Esophagus (tissue), 2 donors: ENCODE measurements around the gene EMX2. TPM values are rescaled to one million over a fixed set of nuclear protein-coding genes. Genes with fewer than 3 reads are reported as not detected.

Source experiments
- H3K27ac ChIP-seq, 2 donors: one replicate each; pipeline ENCODE4 v1.5.1; 2013; ENCODE audit warnings: low read depth in 2 of 2, mild to moderate bottlenecking in 2 of 2, inconsistent platforms in 1 of 2, low read length in 1 of 2, moderate library complexity in 1 of 2
- H3K27me3 ChIP-seq, 2 donors: one replicate each; pipeline ENCODE4 v1.6.1; 2013; ENCODE audit warnings: low read length in 2 of 2, control low read depth in 1 of 2, mild to moderate bottlenecking in 1 of 2; ENCODE audit not compliant: insufficient read depth in 2 of 2, control insufficient read depth in 1 of 2
- H3K36me3 ChIP-seq, 2 donors: one replicate each; pipeline ENCODE4 v1.6.1; 2013; ENCODE audit warnings: low read length in 1 of 2; ENCODE audit not compliant: control insufficient read depth in 2 of 2, insufficient read depth in 2 of 2
- H3K4me1 ChIP-seq, 2 donors: one replicate each; pipeline ENCODE4 v1.6.1; 2013; ENCODE audit warnings: low read length in 1 of 2; ENCODE audit not compliant: control insufficient read depth in 2 of 2, insufficient read depth in 2 of 2
- H3K4me3 ChIP-seq, 2 donors: one replicate each; pipeline ENCODE4 v1.5.1; 2013; ENCODE audit warnings: low read length in 2 of 2, mild to moderate bottlenecking in 2 of 2, low read depth in 1 of 2, moderate library complexity in 1 of 2
- H3K9me3 ChIP-seq, 2 donors: one replicate each; pipeline ENCODE4 v1.6.1; 2013; ENCODE audit warnings: mild to moderate bottlenecking in 2 of 2, low read depth in 1 of 2, low read length in 1 of 2, moderate library complexity in 1 of 2; ENCODE audit not compliant: control insufficient read depth in 2 of 2, insufficient read depth in 1 of 2
- WGBS, 2 donors: extraction: QIAGEN DNeasy Blood & Tissue Kit; methylation state at CpG; one replicate each; pipeline ENCODE4 v1.1.7; 2013; 5-methylcytosine and 5-hydroxymethylcytosine counted together
- polyA plus RNA-seq, 2 donors: library from polyadenylated mRNA; stranded (reverse); fragments of 200-250 nt; gene quantifications; one replicate each; pipeline ENCODE4 v1.2.3, GENCODE V29; 2013
- donor health status: healthy with polysubstance abuse.
- donor health status: Bipolar disorder and iron deficiency.

The EMX2 gene
- polyA plus RNA-seq, 2 donors: 0.10 to 0.15 TPM

DNA sequence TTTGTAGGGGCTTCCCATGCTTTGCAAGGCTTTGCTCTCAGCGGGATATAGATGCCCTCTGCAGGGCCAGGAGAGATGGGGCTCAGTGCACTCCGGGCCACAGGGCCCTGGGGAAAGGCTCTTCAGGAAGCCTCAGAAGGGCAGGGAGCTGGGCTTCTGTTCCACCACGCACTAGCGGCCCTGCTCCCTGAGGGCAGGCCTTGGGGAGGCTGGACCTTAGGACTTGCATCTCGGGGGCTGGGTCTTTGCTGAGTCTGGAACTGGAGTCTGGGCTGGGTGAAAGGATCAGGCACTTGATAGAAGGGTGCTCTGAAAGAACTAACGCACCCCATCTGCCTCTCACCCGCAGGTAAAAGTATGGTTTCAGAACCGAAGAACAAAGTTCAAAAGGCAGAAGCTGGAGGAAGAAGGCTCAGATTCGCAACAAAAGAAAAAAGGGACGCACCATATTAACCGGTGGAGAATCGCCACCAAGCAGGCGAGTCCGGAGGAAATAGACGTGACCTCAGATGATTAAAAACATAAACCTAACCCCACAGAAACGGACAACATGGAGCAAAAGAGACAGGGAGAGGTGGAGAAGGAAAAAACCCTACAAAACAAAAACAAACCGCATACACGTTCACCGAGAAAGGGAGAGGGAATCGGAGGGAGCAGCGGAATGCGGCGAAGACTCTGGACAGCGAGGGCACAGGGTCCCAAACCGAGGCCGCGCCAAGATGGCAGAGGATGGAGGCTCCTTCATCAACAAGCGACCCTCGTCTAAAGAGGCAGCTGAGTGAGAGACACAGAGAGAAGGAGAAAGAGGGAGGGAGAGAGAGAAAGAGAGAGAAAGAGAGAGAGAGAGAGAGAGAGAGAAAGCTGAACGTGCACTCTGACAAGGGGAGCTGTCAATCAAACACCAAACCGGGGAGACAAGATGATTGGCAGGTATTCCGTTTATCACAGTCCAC is 5.4 kb downstream of the EMX2 start:
- Histone ChIP-seq H3K9me3 (peaks cover 0 to 3% of the 10 kb centered on the region in 2 donors), H3K4me3 (no peak overlapping the region), H3K27me3 (peaks cover 9 to 53% of the 10 kb centered on the region in 2 donors), H3K27ac (no peak overlapping the region), H3K36me3 (no peaks in the 10 kb centered on the region), H3K4me1 (peaks cover 9 to 15% of the 10 kb centered on the region in 2 donors)
- WGBS, 2 donors: 14 to 20% methylated on average over 32 of the region's 32 CpGs

DNA sequence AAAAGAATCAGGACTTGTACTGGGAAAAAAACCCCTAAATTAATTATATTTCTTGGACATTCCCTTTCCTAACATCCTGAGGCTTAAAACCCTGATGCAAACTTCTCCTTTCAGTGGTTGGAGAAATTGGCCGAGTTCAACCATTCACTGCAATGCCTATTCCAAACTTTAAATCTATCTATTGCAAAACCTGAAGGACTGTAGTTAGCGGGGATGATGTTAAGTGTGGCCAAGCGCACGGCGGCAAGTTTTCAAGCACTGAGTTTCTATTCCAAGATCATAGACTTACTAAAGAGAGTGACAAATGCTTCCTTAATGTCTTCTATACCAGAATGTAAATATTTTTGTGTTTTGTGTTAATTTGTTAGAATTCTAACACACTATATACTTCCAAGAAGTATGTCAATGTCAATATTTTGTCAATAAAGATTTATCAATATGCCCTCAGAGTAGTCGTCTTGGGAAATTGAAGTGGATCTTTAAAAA is 6.6 kb downstream of the EMX2 start:
- Histone ChIP-seq H3K27me3 (peaks cover 13 to 51% of the 10 kb centered on the region in 2 donors), H3K27ac (no peak overlapping the region), H3K4me3 (no peak overlapping the region), H3K36me3 (no peaks in the 10 kb centered on the region), H3K4me1 (peaks cover 6 to 11% of the 10 kb centered on the region in 2 donors), H3K9me3 (peaks cover 0 to 3% of the 10 kb centered on the region in 2 donors)
- WGBS, 2 donors: 34 to 41% methylated on average over 6 of the region's 6 CpGs

DNA sequence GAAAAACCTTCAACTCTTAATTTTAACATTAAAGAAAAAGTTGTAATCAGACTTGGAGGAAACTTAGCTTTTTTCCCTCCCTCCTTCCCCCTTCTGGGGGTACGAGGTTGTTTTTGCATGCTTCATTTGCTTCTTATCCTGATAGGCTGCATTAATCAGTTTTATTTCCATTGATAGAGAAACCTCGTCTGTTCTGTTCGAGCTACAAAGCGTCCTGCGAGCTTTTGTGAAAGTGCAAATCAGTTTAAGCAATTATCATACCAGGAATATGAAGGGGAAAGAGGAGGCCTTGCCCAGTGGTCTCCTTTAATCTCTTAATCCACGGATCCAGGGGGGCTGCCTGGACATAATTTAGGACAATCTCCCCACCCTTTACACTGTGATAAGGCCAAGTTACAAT is 7.5 kb downstream of the EMX2 start:
- WGBS, 2 donors: 13 to 30% methylated on average over 6 of the region's 6 CpGs
- H3K27me3 ChIP-seq: peaks cover 18 to 50% of the 10 kb centered on the region in 2 donors
- H3K27ac ChIP-seq: no peak overlapping the region
- no peaks in the 10 kb centered on the region for H3K36me3 ChIP-seq
- H3K4me1 ChIP-seq: peaks cover 6 to 10% of the 10 kb centered on the region in 2 donors
- peaks cover 0 to 3% of the 10 kb centered on the region in 2 donors for H3K9me3 ChIP-seq
- no peak overlapping the region for H3K4me3 ChIP-seq

DNA sequence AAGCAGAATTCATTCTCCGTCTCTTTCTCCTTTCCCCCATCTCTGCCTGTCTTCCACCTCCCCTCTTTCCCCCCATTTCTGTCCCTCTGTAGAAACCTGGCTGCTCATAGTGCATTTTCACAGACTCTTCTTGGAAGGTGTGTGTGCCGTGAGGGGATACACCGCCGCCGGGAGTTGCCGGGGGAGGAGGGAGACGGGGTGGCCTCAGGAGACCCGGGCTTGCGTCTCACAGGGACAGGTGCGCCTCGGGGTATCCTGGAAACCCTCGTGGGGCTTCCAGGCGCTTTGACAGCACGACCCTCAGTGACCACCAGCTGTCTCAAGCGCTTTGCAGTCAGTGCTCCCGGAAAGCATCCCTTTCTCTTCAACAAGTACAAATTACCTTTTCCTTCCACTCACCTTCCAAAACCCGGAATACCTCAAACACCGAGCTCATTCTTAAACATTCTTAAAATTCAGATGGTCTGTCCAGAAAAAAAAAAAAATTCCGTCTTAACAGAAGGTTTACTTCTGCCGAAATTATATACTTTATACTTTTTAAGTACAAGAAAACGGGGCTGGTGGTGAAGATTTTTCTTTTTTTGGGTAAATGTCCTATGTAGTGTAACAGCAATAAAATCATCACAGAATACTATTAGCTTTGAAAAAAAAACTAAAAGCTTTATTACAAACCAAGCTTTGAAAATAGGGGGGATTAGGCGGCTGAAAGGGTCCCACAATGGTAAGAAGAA is 8.2 kb downstream of the EMX2 start:
- no peak overlapping the region for H3K4me3 ChIP-seq
- peaks cover 18 to 48% of the 10 kb centered on the region in 2 donors for H3K27me3 ChIP-seq
- WGBS, 2 donors: 12 to 15% methylated on average over 22 of the region's 22 CpGs

DNA sequence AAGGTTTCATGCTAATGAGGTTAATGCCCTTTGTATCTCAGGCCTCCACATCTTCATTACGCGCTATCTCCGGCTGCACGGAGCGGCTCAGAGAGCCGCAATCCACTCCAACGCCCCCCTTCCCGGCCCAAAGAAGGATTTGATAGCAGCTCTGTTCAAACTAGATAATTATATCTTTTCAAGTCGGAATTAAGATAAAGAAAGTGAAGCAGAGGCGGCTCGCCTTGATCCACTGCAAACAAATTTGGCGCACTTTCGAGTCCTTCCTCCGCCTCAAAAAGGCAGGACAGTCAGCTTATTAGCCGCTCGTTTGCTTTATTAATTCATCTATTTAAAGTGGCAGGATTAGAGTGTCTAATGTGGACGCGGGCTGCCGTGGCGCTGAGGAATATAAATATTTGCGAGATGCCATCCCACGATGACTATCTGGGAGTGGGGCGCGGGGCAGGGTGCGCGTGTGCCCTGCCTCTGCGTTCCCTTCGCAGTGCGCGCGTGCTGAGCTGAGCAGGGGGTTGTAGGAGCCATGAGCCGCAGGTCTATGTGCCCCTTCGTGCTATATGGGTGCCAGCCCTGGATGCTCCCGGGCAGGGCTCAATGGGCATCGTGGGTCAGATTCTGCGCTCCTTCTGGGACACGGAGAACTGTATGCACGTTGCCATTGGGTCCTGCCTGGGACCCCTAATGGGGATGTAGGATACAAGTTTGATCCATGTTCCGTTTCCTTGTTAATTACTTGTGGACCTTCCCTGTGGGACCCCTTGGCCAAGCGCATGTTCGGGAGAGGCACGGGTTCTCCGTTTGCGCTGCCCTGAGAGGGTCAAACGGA is 9.0 kb downstream of the EMX2 start:
- H3K9me3 ChIP-seq: peaks cover 0 to 3% of the 10 kb centered on the region in 2 donors
- no peak overlapping the region for H3K4me3 ChIP-seq
- H3K27ac ChIP-seq: no peak overlapping the region
- 12 to 15% methylated on average over 45 of the region's 45 CpGs for WGBS, 2 donors
- H3K36me3 ChIP-seq: no peaks in the 10 kb centered on the region
- peaks cover 4 to 5% of the 10 kb centered on the region in 2 donors for H3K4me1 ChIP-seq
- peaks cover 18 to 47% of the 10 kb centered on the region in 2 donors for H3K27me3 ChIP-seq

More for the DNA sequence above, 8.2 kb downstream of the EMX2 start:
- no peaks in the 10 kb centered on the region for H3K36me3 ChIP-seq
- H3K4me1 ChIP-seq: peaks cover 4 to 5% of the 10 kb centered on the region in 2 donors
- H3K27ac ChIP-seq: no peak overlapping the region
- H3K9me3 ChIP-seq: peaks cover 0 to 3% of the 10 kb centered on the region in 2 donors

DNA sequence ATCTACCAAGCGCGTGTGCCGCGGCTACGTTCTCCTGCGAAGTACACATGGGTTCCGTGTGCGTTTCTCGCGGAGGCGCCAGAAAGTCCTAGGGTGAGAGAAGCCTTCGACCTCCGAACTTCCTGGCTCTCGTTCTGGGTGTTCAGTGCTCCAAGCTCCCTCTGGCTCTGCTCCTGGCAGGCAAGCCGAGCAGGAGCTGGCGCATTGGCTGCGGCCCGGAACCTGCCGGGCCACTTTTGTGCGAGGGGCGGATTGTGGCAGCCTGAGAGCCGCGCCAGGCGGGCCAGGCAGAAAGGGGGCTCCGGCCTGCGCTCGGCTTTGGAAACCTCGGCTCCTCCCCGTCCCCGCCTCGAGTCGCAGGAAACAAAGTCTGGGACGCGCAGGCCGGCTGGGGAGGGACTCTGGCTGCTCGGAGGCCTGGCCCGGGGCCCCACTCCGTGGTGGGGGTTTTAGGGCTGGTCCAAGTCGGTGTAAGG is 9.6 kb downstream of the EMX2 start:
- Histone ChIP-seq H3K4me3 (no peak overlapping the region), H3K27me3 (peaks cover 18 to 41% of the 10 kb centered on the region in 2 donors), H3K4me1 (peaks cover 4 to 5% of the 10 kb centered on the region in 2 donors), H3K36me3 (no peaks in the 10 kb centered on the region), H3K27ac (no peak overlapping the region), H3K9me3 (peaks cover 0 to 3% of the 10 kb centered on the region in 2 donors)
- 4 to 5% methylated on average over 39 of the region's 39 CpGs for WGBS, 2 donors

DNA sequence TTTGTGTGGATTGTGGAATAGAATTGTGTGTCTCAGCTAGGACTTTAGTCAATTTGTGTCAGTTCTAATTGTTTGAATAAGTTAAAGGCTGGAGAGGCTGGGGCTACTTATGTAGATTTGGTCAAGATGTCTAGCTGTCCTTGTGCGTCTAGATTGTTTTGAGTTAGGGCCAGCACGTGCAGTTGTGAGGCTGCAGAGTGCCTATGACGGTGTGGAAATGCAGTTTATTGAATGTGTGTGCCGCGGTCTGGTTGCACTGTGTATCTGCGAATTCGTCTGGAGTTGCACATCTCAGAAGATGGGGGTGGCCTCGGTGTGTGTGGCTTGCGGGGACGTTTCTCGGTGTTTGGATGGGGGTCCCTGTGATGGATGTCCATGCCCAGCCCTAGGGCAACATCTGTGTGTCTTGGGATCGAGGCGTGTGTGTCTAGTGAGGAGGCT is 10.2 kb downstream of the EMX2 start:
- Histone ChIP-seq H3K27ac (no peak overlapping the region), H3K4me1 (peaks cover 4 to 5% of the 10 kb centered on the region in 2 donors), H3K9me3 (peaks cover 0 to 3% of the 10 kb centered on the region in 2 donors), H3K4me3 (no peak overlapping the region), H3K27me3 (peaks cover 18 to 35% of the 10 kb centered on the region in 2 donors), H3K36me3 (no peaks in the 10 kb centered on the region)
- WGBS, 2 donors: 9 to 14% methylated on average over 13 of the region's 13 CpGs

DNA sequence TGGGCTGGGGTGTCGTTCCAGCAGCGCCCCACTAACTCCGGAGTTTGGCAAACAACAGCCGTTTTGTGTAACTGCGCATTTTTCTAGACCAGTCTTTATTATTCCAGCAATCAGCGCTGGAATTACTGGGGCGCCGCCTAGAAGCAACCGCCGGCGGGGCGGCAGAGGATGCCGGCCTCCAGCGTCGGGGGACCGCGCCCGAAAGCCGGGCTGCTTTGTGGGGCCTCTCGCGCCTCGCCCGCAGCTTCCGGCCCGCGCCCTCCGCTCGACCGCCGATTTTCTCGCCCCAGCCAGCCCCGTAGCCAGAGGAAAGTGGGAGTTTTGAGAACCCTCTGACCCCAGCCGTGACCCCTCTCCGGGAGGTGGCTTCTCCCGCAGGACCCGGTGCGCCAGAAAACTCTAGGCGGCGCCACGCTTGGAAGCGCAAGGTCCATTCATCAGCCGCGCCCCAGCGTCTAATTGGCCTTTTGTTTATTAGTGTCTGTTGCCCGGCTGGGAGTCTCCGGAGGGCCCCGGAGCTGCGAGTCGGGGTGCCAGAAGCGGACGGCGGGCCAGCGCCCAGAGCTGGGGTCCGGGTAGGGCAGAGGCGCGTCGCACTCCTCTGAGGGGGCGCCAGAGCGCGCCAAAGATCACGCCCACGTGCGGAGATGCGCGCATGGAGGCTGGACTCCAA is 10.7 kb downstream of the EMX2 start:
- Histone ChIP-seq H3K4me1 (peaks cover 4 to 5% of the 10 kb centered on the region in 2 donors), H3K36me3 (no peaks in the 10 kb centered on the region), H3K27ac (no peak overlapping the region), H3K27me3 (peaks cover 18 to 32% of the 10 kb centered on the region in 2 donors), H3K4me3 (no peak overlapping the region), H3K9me3 (peaks cover 0 to 3% of the 10 kb centered on the region in 2 donors)
- WGBS, 2 donors: 4% methylated on average over 65 of the region's 65 CpGs
